ENCODE measurements around the gene ENO1.
A peak's percentile ranks its signal among the peaks of the same experiment; 100 is the strongest.
"Not testable (repeated sequence)": the region's sequence is repeated elsewhere in the genome, so short reads cannot be mapped to it uniquely, and the experiment has no call there.

ENO1 gene

DNA sequence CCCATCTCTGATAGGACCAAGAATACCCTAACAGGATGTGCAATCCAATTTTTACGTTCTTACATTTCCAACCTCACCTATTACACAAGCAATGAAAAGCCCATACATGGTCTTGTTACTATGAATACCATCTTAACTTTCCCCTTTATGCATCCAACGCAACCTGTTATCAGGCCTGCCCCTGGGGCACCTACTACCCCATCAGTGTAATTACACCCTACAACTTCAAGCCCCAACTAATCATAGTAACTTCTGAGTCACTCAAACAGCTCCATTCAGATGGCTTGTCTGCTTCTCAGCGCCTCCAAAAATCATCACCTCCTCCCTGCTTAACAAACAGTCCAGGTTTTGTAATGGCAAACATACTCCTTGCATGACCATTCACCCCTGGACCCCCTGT lies 18.3 kb upstream of the ENO1 start:
- DNase-seq (ENCODE audit: low spot score): not testable (repeated sequence)

DNA sequence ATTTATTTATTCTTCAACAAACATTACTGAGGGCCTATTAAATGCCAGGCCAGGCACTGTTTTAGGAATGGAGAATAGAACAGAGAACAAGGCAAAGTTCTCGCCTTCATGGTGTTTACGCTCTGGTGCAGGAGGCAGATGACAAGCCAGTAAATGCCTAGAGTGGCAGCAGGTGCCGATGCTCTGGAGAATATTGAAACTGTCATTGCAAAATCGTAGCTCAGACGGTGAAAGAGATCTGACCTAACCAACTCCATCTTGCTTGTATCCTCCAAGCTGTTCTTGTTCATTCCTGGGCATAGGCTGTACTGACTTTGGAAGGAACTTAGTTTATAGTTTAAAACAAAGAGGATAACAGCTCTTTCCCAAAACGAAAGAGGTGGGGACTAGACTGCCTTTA lies 13.5 kb upstream of the ENO1 start:
- no peak for DNase-seq (ENCODE audit: low spot score)

DNA sequence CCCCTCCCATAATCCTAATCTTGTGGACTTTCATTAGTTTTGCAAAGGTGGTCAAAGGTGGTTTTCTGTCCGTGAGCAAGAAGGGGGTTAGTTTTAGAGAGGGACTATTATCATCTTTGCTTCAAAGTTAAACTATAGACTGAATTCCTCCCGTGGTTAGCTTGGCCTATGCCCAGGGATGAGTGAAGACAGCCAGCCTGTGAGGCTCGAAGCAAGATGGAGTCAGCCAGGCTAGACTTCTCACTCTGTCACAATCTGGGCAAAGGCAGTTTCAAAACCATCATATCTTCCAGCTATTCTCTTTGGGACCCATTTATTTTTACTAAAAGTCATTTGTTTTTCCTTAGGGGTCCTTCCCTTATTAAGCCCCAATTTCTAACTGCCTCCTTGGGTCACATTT lies 12.9 kb upstream of the ENO1 start:
- DNase-seq (ENCODE audit: low spot score): no peak

DNA sequence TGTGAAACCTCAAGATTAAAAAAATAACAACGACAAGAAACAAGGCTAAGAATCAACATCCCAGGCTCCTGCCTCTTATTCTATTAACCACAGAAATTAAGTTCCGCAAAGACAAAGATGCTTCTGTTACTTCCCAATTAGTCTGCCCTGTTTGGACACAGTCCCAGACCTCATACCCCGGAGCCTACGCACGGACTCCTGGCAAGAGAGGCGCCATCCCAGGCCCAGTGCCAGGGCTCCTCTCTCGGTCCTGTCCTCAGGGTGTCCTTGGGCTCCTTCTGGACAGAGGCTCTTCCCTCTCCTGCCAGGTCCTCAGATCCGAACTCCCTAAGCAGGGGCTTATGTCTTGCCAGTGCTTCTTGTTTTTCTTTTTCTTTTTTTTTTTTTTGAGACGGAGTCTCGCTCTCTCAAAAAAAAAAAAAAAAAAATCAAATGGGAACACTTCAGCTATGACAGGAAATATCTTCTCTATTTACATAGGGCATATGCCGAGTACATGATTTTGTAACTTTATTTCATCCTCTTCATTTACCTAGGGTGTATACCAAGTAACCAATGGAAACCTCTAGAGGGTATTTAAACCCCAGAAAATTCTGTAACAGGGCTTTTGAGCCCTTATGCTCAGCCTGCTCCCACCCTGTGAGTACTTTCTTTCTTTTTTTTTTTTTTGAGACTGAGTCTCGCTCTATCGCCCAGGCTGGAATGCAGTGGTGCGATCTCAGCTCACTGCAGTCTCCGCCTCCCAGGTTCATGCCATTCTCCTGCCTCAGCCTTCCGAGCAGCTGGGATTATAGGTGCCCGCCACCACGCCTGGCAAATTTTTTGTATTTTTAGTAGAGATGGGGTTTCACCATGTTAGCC lies 11.7 kb upstream of the ENO1 start:
- no peak for DNase-seq (ENCODE audit: low spot score)

DNA sequence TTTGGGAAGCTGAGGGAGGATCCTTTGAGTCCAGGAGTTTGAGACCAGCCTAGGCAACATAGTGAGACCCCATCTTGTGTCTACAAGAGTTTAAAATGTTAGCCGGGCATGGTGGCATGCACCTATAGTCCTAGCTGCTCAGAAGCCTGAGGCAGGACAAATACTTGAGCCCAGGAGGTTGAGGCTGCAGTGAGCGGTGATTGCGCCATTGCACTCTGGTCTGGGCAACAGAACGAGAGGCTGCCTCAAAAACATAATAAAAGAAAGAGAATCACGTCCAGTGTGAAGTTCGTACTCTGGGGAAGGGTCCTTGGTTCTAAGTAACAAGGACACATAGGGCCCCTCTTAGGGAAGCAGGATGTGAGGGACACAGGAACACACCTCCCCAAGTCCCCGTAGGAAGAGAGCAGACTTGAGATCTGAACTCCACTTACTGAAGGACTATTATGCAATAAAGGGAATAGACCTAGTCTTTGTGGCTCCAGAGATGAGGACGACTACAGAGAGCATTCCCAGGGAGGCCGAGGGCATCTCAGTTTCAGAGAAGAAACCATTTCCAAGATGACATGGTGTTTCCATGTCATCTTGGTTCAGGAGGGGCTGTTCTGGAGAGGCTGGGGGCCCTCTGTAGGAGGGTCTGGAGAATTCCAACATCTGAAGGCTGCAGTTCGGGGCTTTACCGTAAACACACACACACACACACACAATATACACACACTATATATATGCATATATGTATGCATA lies 10.8 kb upstream of the ENO1 start:
- DNase-seq (ENCODE audit: low spot score): no peak

DNA sequence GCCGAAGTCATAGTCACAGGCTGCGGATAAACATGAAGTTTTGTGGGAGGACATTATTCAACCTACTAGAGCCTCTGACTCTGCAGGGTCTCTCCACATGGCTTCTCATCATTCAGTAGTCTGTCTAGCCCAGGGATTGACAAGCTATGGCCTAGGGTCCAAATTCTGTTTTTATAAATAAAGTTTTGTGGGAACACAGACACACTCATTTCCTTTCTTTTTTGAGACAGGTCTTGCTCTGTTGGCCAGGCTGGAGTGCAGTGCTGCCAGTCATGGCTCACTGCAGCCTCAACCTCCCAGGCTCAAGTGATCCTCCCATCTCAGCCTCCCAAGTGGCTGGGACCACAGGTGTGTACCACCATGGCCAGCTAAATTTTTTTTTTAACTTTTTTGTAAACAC lies 8.1 kb upstream of the ENO1 start:
- no peak for DNase-seq (ENCODE audit: low spot score)

DNA sequence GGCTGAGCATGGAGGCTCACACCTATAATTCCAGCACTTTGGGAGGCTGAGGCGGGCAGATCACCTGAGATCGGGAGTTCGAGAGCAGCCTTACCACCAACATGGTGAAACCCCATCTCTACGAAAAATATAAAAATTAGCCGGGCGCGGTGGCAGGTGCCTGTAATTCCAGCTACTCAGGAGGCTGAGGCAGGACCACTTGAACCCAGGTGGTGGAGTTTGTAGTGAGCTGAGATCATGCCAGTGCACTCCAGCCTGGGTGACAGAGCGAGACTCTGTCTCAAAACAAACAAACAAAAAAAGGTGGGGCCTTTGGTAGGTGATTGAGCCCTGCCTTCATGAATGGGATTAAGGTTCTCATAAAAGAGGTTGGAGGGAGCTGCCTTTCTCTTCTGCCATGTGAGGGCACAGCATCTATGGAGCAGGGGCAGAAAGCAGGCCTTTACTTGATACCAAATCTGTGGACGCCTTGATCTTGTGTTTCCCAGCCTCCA lies 7.6 kb upstream of the ENO1 start:
- not testable (repeated sequence) for DNase-seq (ENCODE audit: low spot score)

DNA sequence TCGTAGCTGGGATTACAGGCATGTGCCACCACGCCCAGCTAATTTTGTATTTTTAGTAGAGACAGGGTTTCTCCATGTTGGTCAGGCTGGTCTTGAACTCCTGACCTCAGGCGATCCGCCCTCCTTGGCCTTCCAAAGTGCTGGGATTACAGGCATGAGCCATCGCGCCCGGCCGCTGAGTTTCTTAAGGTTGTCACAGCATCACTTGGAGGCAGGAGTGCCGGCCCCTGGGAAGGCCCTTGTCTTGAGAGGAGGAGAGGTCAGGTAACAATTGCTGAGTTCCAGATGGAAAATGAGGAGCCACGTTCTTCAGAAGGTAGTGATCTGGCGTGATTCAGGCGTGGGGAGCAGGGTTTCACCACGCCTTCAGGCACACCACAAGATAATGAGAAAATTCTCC lies 5.6 kb upstream of the ENO1 start:
- not testable (repeated sequence) for DNase-seq (ENCODE audit: low spot score)

DNA sequence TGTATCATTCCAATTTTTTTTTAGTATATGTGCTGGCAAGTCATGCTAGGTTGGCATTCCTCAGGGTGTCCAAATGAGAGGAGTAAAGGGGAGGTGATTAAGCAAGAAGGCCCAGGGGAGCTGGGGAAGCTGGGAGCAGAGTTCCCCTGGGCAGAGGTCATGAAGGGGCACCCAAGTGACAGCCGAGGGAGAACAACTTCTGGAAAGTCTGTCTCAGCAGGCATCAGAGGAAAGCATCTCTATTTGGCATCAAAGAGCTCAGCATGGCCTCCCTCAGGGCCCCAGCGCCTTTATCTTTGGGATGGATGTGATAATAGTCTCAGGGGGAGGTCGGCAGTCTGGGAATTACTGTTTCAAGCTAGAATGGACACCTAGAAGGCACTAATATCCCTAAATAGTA lies 5.0 kb upstream of the ENO1 start:
- DNase-seq (ENCODE audit: low spot score): no peak

DNA sequence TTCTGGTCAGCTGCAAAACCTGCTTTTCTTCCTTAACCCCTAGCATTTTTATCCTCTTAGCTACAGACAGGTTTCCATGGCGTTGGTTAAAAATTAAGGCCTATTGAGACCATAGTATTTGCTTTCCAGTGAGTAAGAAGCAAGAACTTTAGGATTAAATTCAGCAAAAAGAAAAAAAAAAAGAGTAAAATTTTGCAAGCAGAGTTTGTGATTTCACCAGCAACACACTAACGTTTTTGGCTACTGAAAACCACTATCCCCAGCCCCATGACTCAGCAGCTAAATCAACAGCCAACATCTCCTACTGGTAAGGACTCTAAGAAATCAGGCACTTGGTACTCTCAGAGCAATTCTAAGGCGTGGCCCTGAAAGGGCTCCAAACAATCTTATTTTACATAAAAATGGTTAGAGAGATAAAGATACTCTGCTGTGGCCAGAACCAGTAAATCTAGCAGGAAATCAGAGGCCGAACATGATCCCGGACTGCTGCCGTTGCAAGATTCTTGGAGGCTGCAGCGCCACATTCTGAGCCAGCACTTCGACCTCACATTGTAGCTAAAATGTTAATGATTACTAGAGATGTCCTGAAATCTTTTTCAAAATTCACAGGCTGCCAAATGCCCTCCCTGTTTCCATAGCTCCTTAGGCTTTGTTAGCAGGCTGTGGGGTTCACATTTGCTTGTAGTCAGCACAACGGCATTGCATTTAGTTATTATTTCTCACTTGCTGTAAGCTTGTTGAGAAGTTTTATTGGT lies 1.6 kb upstream of the ENO1 start:
- peak; percentile 83 for DNase-seq (ENCODE audit: low spot score)

DNA sequence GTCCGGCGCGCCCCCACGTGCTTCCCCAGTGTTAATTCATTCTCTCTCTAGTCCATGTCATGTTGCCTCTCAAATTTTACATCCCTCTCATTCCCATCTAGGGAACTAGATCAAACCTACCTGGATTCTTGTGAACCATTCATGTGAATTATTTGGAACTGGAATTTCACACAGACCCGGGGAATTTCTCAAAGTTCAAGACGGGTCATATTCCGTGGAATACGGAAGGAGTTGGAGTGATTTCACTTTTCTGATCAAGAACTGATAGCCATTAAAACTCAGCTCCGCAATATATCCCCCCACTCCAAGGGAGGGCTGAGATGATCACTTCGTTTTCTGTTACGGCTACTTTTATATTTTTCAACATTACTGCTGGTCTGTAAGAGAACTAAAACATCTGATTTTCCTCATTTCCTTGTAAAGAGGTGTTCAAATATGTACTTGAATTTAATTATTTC lies 1.0 kb upstream of the ENO1 start:
- no peak for DNase-seq (ENCODE audit: low spot score)

DNA sequence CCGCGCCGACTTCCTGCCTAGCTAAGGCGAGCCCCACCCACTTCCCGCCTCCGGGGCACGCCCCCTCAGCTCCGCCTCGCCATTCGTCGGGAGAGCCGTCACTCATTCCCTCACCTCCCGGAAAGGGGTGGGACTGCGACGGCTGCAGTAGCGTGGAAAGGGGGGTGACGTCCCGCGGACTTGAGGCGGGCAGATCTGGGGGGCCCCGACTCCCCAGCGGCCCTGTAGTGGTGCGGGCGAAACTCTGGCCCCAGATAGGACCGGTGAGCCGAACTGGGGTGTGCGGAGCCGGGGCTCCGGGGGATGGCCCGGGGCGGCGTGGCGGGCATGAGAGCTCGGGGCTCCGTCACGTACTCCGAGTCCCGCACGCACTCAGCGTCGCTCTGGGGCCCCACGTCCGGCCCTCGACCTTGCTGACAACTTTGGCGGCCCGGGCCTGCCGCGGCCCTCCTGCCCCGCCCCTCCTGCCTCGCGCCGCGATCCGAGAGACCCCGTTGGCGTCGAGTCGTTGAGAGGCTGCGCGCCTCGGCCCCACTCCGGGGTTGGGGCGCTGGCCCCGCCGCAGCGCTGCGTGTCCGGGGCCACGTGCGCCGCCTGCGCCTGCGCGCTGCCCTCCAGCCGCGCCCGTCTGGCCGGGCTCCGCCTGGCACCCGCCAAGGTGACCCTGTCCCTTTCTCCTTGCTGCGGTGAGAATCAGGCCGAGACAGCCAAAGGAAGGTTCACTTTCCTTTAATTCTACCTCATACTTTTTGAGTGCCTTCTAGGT lies 395 bp upstream of the ENO1 start:
- DNase-seq (ENCODE audit: low spot score): peak; percentile 94

DNA sequence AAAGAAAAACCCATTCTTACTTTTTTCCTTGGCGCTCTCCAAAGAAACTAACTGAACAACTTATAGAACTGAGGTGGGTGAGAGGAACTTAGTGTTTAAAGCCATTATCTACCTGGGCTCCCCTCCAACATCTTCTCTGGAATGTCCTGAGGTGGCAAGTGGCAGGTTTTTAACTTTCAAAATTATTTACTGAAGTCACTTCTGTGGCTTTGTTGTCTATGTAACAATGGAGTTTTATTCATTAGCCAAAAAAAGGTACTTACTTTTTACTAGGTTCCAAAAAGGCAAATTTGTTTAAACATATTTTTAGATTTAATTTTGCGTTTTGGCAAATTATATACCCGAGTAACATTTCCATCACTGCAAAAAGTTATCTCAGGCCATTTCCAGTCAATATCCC lies 2.4 kb downstream of the ENO1 start:
- DNase-seq (ENCODE audit: low spot score): no peak

DNA sequence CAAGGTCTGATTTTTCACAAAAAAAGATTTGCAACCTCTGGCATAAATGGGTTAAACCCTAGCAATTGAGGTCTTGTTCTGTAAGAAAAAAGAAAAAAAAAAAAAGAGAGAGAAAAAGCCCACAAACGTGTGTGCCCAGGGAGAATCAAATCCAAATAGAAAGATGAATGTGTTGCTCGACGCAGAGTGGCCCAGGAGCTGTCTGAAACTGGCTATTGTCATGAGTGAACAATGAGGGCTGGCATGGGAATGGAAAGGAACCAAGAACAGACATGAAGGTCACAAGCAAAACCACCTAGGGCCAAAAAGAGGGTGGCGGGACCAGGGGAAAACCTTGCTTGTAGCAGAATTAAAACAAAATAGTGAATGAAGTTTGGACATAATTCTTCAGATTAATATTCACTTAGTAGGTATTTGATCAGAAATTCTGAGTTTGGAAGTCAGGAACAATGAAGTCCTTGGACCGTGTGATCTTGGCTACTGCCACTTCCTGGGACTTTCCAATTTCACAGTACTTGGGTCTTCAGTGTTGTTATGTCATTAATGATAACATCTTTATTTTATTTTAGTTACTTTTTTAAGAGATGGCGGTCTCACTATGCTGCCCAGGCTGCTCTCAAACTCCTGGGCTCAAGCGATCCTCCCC lies 3.1 kb downstream of the ENO1 start:
- peak; percentile 70 for DNase-seq (ENCODE audit: low spot score)

DNA sequence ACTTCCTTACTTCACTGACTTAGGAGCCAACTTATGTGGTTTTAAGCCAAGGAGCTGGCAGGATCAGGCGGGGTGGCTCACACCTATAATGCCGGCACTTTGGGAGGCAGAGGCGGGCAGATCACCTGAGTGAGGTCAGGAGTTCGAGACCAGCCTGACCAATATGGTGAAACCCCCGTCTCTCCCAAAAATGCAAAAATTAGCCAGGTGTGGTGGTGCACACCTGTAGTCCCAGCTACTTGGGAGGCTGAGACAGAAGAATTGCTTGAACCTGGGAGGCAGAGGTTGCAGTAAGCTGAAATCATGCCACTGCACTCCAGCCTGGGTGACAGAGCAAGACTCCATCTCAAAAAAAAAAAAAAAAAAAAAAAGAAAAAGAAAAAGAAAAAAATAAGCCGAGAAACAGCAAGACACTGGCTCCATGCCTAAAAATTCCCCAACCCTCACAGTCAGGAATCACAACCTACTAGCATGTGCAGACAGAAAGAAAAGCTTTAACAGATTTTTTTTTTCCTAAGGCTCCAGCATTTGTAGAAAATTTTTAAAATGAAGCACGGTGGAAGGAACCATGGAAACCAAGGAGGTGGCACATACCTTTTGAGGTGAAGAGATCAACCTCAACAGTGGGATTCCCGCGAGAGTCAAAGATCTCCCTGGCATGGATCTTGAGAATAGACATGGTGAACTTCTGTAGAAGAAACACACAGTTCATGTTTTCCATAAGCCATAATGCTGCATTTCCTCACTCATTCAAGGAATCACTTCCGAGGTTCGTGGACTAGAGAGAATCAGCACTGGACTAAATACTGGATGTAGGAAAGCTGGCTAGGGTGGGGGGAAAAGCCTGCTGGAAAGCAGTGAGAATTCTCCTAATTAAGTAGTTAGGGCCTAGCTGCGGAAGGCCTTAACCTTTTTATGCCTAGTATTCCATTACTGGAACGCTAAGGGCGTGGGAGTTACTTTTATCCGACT lies 4.0 kb downstream of the ENO1 start:
- peak; percentile 47 for DNase-seq (ENCODE audit: low spot score)

DNA sequence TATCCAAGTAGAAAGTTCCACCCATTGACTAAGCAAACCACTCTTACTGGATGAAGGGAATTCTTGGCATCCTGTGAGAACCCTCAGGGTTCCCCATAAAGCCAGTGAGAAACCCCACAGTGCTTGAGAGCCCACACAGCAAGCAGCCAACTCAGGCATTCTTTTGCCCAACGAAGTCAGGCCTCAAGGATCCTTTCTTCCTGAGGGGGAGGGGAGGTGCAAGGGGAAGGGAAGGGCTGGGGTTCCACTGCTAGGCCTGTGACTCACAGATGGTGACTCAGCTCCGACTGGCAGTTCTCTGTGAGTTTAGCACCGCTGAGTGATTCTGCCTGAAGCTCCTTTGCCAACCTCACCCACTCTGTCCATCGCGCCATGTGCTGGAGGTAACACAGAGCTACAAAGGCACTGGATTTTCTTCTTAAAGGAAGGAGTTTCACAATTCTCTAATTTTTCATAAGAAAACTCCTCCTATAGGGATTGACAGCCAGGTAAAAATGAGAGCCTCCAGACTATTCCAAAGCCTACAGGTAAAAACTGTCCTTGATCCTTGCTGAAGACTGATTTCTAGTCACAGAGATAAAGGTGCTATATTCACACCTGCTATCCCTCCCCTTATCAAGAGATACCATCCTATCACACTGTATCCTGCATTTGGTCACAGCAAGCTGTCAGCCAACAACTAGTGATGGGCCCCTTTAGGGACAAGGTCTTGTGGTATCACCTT lies 4.8 kb downstream of the ENO1 start:
- peak; percentile 98 for DNase-seq (ENCODE audit: low spot score)

DNA sequence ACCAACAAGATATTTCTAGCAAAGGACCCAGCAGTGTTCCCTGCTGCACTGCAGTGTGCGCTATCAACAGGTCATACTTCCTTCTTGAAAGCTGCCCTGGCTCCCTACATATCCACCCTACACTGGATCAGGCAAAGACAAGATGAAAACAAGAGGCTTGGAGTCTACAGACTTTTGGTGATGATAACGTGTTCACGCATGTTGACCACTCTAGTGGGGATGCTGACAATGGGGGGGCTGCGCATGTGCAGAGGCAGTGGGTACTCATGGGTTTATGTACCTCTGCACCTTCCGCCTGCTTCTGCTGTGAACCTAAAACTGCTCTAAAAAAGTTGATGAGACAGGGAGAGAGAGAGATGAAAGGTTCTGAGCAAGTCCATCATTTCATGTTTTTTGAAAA lies 5.5 kb downstream of the ENO1 start:
- no peak for DNase-seq (ENCODE audit: low spot score)

DNA sequence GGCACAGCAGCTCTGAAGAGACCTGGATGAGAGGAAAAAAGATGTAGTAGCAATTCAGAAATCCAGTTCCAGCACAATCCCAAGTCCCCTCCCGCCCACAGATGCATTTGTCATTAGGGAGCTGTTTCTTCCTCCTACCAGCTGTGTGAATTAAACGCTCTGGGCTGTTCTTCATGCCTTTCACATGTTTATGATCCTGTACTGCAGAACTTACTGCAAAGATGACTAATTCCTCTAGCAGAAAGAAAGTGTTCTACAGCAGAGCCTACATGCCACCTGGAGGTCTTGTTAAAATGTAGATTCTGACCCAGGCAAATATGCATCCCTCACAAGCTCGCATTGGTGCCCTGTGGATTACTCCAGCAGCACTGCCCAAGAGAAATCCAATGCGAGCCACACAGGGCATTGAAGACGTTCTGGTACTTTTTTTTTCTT lies 6.5 kb downstream of the ENO1 start:
- DNase-seq (ENCODE audit: low spot score): no peak

DNA sequence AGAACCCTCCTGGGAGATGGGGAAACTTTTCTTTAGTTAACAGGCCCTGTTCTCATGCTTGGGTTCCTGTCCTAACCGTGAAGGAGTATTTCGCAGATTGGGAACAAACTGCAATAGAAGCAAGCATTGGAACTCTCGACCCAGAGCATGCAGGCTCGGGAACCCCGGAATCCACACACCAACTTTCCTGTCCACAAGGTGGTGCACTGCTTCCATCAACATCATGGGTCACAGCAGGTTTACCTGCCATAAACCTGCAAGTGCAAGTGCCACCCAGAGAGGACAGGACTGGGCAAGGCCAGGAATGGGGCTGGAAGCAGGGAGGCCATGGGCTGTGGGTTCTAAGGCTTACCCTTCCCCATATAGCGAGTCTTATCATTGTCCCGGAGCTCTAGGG lies 6.9 kb downstream of the ENO1 start:
- DNase-seq (ENCODE audit: low spot score): no peak

All from RKO (cell line).